ENCODE data around the gene HEXA.
"Not testable (repeated sequence)": the region's sequence is repeated elsewhere in the genome, so short reads cannot be mapped to it uniquely, and the experiment has no call there.

The HEXA gene

GRCh38 chr15:72397796-72398588 is 22.2 kb upstream of the HEXA start, which contains the start of gene TMEM202:
Gene TMEM202, plus strand, starts transcription at chr15:72398305. Its CDS starts 22 bp downstream, at chr15:72398327.
- ChIA-PET CTCF (interaction anchor here (1.1 kb wide), 1 partner anchor 307 kb away, joined by 3 read pairs; no protein-coding TSS in a partner anchor), POLR2A (no interaction called here)
- DNase-seq: no peak
- Histone ChIP-seq H3K9me3 (ENCODE audit: control extremely low read depth in 1 of 5, control insufficient read depth in 4 of 5, insufficient read depth in 2 of 5, low read depth in 1 of 5, low read length in 4 of 5) (no peaks in the 10 kb centered on the region), H3K4me1 (ENCODE audit: control extremely low read depth in 1 of 4, control insufficient read depth in 4 of 4, insufficient read depth in 4 of 4, low read length in 3 of 4) (peaks cover 0 to 5% (median 0%) of the 10 kb centered on the region in 4 experiments), H3K36me3 (ENCODE audit: control insufficient read depth in 4 of 4, insufficient read depth in 4 of 4, low read length in 3 of 4) (no peaks in the 10 kb centered on the region), H3K27ac (ENCODE audit: insufficient read depth in 1 of 2, low read depth in 1 of 2, low read length in 2 of 2, poor library complexity in 1 of 2, severe bottlenecking in 2 of 2) (no peak within 1 kb of the TSS), H3K27me3 (replicated peaks in 2 of 5; ENCODE audit: control insufficient read depth in 4 of 5, insufficient read depth in 5 of 5, low read length in 4 of 5) (peaks cover 0 to under 1% (median 0%) of the 10 kb centered on the region in 5 experiments), H3K4me3 (ENCODE audit: control insufficient read depth in 1 of 7, extremely low read depth in 1 of 7, insufficient read depth in 4 of 7, low read depth in 2 of 7, low read length in 6 of 7) (no peak within 1 kb of the TSS)
- 60% methylated on average over 3 of the region's 4 CpGs for WGBS (ENCODE audit: insufficient coverage)

DNA sequence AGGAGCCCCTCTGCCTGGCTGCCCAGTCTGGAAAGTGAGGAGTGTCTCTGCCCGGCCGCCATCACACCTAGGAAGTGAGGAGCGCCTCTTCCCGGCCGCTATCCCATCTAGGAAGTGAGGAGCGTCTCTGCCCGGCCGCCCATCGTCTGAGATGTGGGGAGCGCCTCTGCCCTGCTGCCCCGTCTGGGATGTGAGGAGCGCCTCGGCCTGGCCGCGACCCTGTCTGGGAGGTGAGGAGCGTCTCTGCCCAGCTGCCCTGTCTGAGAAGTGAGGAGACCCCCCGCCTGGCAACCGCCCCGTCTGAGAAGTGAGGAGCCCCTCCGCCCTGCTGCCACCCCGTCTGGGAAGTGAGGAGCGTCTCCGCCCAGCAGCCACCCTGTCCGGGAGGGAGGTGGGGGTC is 20.5 kb upstream of the HEXA start:
- CTCF ChIA-PET; H3K36me3 ChIP-seq (ENCODE audit: control insufficient read depth in 4 of 4, insufficient read depth in 4 of 4, low read length in 3 of 4); H3K27me3 ChIP-seq (replicated peaks in 2 of 5; ENCODE audit: control insufficient read depth in 4 of 5, insufficient read depth in 5 of 5, low read length in 4 of 5); H3K27ac ChIP-seq (ENCODE audit: insufficient read depth in 1 of 2, low read depth in 1 of 2, low read length in 2 of 2, poor library complexity in 1 of 2, severe bottlenecking in 2 of 2); H3K4me1 ChIP-seq (ENCODE audit: control extremely low read depth in 1 of 4, control insufficient read depth in 4 of 4, insufficient read depth in 4 of 4, low read length in 3 of 4); DNase-seq; POLR2A ChIA-PET; H3K4me3 ChIP-seq (ENCODE audit: control insufficient read depth in 1 of 7, extremely low read depth in 1 of 7, insufficient read depth in 4 of 7, low read depth in 2 of 7, low read length in 6 of 7); H3K9me3 ChIP-seq (ENCODE audit: control extremely low read depth in 1 of 5, control insufficient read depth in 4 of 5, insufficient read depth in 2 of 5, low read depth in 1 of 5, low read length in 4 of 5): not testable (repeated sequence)
- 100% methylated on average over 2 of the region's 24 CpGs for WGBS (ENCODE audit: insufficient coverage)

- Histone ChIP-seq H3K4me1 (ENCODE audit: control extremely low read depth in 1 of 4, control insufficient read depth in 4 of 4, insufficient read depth in 4 of 4, low read length in 3 of 4) (no peaks in the 10 kb centered on the region), H3K9me3 (ENCODE audit: control extremely low read depth in 1 of 5, control insufficient read depth in 4 of 5, insufficient read depth in 2 of 5, low read depth in 1 of 5, low read length in 4 of 5) (no peaks in the 10 kb centered on the region), H3K27me3 (replicated peaks in 2 of 5; ENCODE audit: control insufficient read depth in 4 of 5, insufficient read depth in 5 of 5, low read length in 4 of 5) (peaks cover 0 to 7% (median 4%) of the 10 kb centered on the region in 5 experiments), H3K27ac (ENCODE audit: insufficient read depth in 1 of 2, low read depth in 1 of 2, low read length in 2 of 2, poor library complexity in 1 of 2, severe bottlenecking in 2 of 2) (no peak overlapping the region), H3K36me3 (ENCODE audit: control insufficient read depth in 4 of 4, insufficient read depth in 4 of 4, low read length in 3 of 4) (no peaks in the 10 kb centered on the region), H3K4me3 (ENCODE audit: control insufficient read depth in 1 of 7, extremely low read depth in 1 of 7, insufficient read depth in 4 of 7, low read depth in 2 of 7, low read length in 6 of 7) (no peak overlapping the region)
- ChIA-PET CTCF (no interaction called here), POLR2A (no interaction called here)
- DNase-seq: no peak
- 94% methylated on average over 2 of the region's 3 CpGs for WGBS (ENCODE audit: insufficient coverage)
These were observed 13.4 kb upstream of the HEXA start for GRCh38 chr15:72389231-72389630.

DNA sequence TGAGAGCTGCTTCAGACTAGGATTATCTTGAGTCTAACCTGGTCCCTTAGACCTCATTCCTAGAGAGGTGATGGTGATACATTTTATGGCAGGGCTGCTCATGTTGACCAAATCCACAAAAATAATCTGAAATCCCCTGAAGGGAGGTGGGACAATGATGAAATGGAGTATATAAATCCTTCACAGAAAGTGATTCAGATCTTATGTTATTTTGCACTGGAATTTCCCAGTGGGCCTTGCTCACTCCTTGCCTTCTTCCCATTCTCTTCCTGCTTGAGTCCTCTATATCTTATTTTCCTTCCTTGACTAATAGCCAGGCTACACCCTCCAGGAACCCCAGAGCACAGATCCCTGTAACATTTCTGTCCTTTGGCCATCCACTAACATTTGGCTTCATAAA is 11.9 kb upstream of the HEXA start:
- H3K27me3 ChIP-seq (replicated peaks in 2 of 5; ENCODE audit: control insufficient read depth in 4 of 5, insufficient read depth in 5 of 5, low read length in 4 of 5): peaks cover 0 to 7% (median 5%) of the 10 kb centered on the region in 5 experiments
- no peak overlapping the region for H3K27ac ChIP-seq (ENCODE audit: insufficient read depth in 1 of 2, low read depth in 1 of 2, low read length in 2 of 2, poor library complexity in 1 of 2, severe bottlenecking in 2 of 2)
- ChIA-PET POLR2A (no interaction called here), CTCF (no interaction called here)
- H3K4me3 ChIP-seq (ENCODE audit: control insufficient read depth in 1 of 7, extremely low read depth in 1 of 7, insufficient read depth in 4 of 7, low read depth in 2 of 7, low read length in 6 of 7): no peak overlapping the region
- no peaks in the 10 kb centered on the region for H3K36me3 ChIP-seq (ENCODE audit: control insufficient read depth in 4 of 4, insufficient read depth in 4 of 4, low read length in 3 of 4)
- H3K9me3 ChIP-seq (ENCODE audit: control extremely low read depth in 1 of 5, control insufficient read depth in 4 of 5, insufficient read depth in 2 of 5, low read depth in 1 of 5, low read length in 4 of 5): no peaks in the 10 kb centered on the region
- H3K4me1 ChIP-seq (ENCODE audit: control extremely low read depth in 1 of 4, control insufficient read depth in 4 of 4, insufficient read depth in 4 of 4, low read length in 3 of 4): no peaks in the 10 kb centered on the region
- DNase-seq: no peak

DNA sequence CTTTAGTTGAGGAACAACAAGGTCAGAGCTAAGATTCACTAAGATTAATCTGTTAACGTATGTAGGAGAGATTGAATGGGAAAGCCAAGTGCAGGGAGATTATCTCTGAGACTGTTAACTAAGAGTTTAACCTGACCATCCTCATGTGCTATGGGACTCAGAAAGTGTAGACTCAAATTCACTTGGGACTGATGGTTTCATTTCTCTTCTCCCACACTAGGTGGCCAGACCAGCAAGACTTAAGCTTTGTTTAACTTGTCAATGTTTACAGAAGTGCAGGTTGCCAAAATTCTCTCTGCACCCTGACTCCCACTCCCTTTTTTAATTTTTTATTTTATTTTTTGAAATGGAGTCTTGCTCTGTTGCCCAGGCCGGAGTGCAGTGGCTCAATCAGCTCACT is 6.3 kb upstream of the HEXA start:
- DNase-seq: peak in 2 of 3 donors; percentile 38 to 45
- POLR2A ChIA-PET: no interaction called here

GRCh38 chr15:72380743-72381142 is 4.9 kb upstream of the HEXA start:
- Histone ChIP-seq H3K27me3 (replicated peaks in 2 of 5; ENCODE audit: control insufficient read depth in 4 of 5, insufficient read depth in 5 of 5, low read length in 4 of 5) (peaks cover 0 to 5% (median 2%) of the 10 kb centered on the region in 5 experiments), H3K4me3 (ENCODE audit: control insufficient read depth in 1 of 7, extremely low read depth in 1 of 7, insufficient read depth in 4 of 7, low read depth in 2 of 7, low read length in 6 of 7) (no peak overlapping the region), H3K9me3 (ENCODE audit: control extremely low read depth in 1 of 5, control insufficient read depth in 4 of 5, insufficient read depth in 2 of 5, low read depth in 1 of 5, low read length in 4 of 5) (no peaks in the 10 kb centered on the region), H3K4me1 (ENCODE audit: control extremely low read depth in 1 of 4, control insufficient read depth in 4 of 4, insufficient read depth in 4 of 4, low read length in 3 of 4) (peaks cover 3 to 12% (median 10%) of the 10 kb centered on the region in 4 experiments), H3K36me3 (ENCODE audit: control insufficient read depth in 4 of 4, insufficient read depth in 4 of 4, low read length in 3 of 4) (no peaks in the 10 kb centered on the region), H3K27ac (ENCODE audit: insufficient read depth in 1 of 2, low read depth in 1 of 2, low read length in 2 of 2, poor library complexity in 1 of 2, severe bottlenecking in 2 of 2) (no peak overlapping the region)
- ChIA-PET POLR2A (no interaction called here), CTCF (no interaction called here)
- no peak for DNase-seq
- 88% methylated on average over 2 of the region's 4 CpGs for WGBS (ENCODE audit: insufficient coverage)

More for the DNA sequence above, 6.3 kb upstream of the HEXA start:
- H3K27ac ChIP-seq (ENCODE audit: insufficient read depth in 1 of 2, low read depth in 1 of 2, low read length in 2 of 2, poor library complexity in 1 of 2, severe bottlenecking in 2 of 2): no peak overlapping the region
- H3K9me3 ChIP-seq (ENCODE audit: control extremely low read depth in 1 of 5, control insufficient read depth in 4 of 5, insufficient read depth in 2 of 5, low read depth in 1 of 5, low read length in 4 of 5): no peaks in the 10 kb centered on the region
- no peaks in the 10 kb centered on the region for H3K36me3 ChIP-seq (ENCODE audit: control insufficient read depth in 4 of 4, insufficient read depth in 4 of 4, low read length in 3 of 4)
- H3K4me3 ChIP-seq (ENCODE audit: control insufficient read depth in 1 of 7, extremely low read depth in 1 of 7, insufficient read depth in 4 of 7, low read depth in 2 of 7, low read length in 6 of 7): no peak overlapping the region
- CTCF ChIA-PET: interaction anchor here (0.7 kb wide), 1 partner anchor 75 kb away, joined by 3 read pairs; no protein-coding TSS in a partner anchor
- H3K27me3 ChIP-seq (replicated peaks in 2 of 5; ENCODE audit: control insufficient read depth in 4 of 5, insufficient read depth in 5 of 5, low read length in 4 of 5): peaks cover 0 to 5% (median 2%) of the 10 kb centered on the region in 5 experiments
- H3K4me1 ChIP-seq (ENCODE audit: control extremely low read depth in 1 of 4, control insufficient read depth in 4 of 4, insufficient read depth in 4 of 4, low read length in 3 of 4): no peaks in the 10 kb centered on the region
- WGBS (ENCODE audit: insufficient coverage): 92% methylated on average over 2 of the region's 2 CpGs

DNA sequence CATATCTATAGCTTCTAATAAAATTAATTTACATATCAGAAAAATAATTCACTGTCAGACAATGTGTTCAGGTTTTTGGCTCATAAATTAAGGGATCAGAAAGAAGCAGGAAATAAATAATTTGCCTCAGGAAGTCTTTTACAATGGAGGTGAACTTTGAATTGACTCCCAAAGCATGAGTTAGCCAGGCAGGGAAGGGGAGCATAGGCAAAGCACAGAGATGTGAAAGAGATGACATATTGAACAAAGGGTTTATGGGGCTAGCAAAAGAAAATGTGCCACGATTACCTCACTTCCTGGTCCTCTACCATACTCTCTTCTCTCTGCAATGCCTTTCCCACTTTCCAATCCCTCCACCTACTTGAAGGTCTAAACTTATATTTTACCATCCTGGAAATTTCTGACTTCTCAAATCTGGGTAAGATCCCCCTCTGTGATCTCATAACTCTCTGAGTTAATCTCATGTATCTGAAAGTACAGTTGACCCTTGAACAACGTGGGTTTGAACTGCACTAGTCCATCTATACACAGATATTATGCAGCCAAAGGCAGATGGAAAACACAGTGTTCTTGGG is 4.1 kb upstream of the HEXA start:
- no peaks in the 10 kb centered on the region for H3K9me3 ChIP-seq (ENCODE audit: control extremely low read depth in 1 of 5, control insufficient read depth in 4 of 5, insufficient read depth in 2 of 5, low read depth in 1 of 5, low read length in 4 of 5)
- ChIA-PET POLR2A (no interaction called here), CTCF (no interaction called here)
- H3K4me1 ChIP-seq (ENCODE audit: control extremely low read depth in 1 of 4, control insufficient read depth in 4 of 4, insufficient read depth in 4 of 4, low read length in 3 of 4): peaks cover 5 to 19% (median 15%) of the 10 kb centered on the region in 4 experiments
- H3K27ac ChIP-seq (ENCODE audit: insufficient read depth in 1 of 2, low read depth in 1 of 2, low read length in 2 of 2, poor library complexity in 1 of 2, severe bottlenecking in 2 of 2): no peak overlapping the region
- 65% methylated on average over 2 of the region's 2 CpGs for WGBS (ENCODE audit: insufficient coverage)
- H3K27me3 ChIP-seq (replicated peaks in 2 of 5; ENCODE audit: control insufficient read depth in 4 of 5, insufficient read depth in 5 of 5, low read length in 4 of 5): peaks cover 0 to 5% (median 0%) of the 10 kb centered on the region in 5 experiments
- no peaks in the 10 kb centered on the region for H3K36me3 ChIP-seq (ENCODE audit: control insufficient read depth in 4 of 4, insufficient read depth in 4 of 4, low read length in 3 of 4)
- H3K4me3 ChIP-seq (ENCODE audit: control insufficient read depth in 1 of 7, extremely low read depth in 1 of 7, insufficient read depth in 4 of 7, low read depth in 2 of 7, low read length in 6 of 7): no peak overlapping the region
- DNase-seq: no peak
